SKM-1 treated with dmso at 0.1 percent for 144 hours (cell line): ENCODE data around the gene USP17L17.
"Not testable (repeated sequence)": the region's sequence is repeated elsewhere in the genome, so short reads cannot be mapped to it uniquely, and the experiment has no call there.

ENCODE experiments used
- DNase-seq: peaks from one replicate; lab custom pipeline; 2025; ENCODE audit not compliant: unreplicated experiment; lab: John Stamatoyannopoulos, UW

The USP17L17 gene, protein sequence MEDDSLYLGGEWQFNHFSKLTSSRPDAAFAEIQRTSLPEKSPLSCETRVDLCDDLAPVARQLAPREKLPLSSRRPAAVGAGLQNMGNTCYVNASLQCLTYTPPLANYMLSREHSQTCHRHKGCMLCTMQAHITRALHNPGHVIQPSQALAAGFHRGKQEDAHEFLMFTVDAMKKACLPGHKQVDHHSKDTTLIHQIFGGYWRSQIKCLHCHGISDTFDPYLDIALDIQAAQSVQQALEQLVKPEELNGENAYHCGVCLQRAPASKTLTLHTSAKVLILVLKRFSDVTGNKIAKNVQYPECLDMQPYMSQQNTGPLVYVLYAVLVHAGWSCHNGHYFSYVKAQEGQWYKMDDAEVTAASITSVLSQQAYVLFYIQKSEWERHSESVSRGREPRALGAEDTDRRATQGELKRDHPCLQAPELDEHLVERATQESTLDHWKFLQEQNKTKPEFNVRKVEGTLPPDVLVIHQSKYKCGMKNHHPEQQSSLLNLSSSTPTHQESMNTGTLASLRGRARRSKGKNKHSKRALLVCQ

DNA sequence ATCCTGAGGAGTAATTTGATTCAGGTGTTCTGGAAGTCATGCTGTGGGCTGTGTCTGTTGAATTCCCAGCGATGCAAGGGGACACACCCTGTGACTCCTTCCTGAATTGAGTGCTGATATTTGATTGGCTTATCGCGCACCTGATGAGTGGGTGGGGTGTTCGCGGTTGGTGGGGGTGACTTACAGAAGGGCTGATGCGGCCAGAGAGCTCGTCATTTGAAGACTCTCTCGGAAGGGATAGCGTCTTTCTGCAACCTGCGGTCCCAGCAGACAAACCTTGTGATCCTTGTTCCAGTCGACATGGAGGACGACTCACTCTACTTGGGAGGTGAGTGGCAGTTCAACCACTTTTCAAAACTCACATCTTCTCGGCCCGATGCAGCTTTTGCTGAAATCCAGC, at the start of gene USP17L17:
Gene USP17L17 (plus strand): TSS at position 301 of the 400 bp plus-strand sequence. CDS start 0 bp downstream, at position 301.
- DNase-seq, result not testable (repeated sequence)

DNA sequence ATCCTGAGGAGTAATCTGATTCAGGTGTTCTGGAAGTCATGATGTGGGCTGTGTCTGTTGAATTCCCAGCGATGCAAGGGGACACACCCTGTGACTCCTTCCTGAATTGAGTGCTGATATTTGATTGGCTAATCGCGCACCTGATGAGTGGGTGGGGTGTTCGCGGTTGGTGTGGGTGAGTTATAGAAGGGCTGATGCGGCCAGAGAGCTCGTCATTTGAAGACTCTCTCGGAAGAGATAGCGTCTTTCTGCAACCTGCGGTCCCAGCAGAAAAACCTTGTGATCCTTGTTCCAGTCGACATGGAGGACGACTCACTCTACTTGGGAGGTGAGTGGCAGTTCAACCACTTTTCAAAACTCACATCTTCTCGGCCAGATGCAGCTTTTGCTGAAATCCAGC, 33.3 kb upstream of the USP17L17 start, which contains the start of gene USP17L10:
Gene USP17L10 (plus strand): TSS at position 301 of the 400 bp plus-strand sequence. CDS start 0 bp downstream, at position 301.
- DNase-seq, result not testable (repeated sequence)

DNA sequence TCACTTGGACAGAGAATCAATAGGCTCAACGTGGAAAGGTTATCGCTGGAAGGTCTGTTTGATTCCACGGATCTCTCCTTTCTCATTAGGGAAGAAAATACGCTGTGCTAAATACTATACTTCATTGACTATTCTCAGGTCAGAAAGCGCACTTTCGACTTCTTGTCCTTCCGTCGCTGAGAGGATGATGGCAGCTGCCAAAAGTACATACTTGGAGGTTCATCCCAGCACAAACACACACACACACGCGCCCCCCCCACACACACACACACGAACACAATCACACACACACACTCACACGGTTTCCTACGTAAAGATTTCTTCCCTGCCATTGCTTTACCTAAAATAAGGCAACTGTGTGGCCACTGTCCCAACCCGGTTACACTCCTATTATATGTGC, 29.0 kb upstream of the USP17L17 start:
- not testable (repeated sequence) for DNase-seq

DNA sequence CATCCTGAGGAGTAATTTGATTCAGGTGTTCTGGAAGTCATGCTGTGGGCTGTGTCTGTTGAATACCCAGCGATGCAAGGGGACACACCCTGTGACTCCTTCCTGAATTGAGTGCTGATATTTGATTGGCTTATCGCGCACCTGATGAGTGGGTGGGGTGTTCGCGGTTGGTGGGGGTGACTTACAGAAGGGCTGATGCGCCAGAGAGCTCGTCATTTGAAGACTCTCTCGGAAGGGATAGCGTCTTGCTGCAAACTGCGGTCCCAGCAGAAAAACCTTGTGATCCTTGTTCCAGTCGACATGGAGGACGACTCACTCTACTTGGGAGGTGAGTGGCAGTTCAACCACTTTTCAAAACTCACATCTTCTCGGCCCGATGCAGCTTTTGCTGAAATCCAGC, 28.6 kb upstream of the USP17L17 start, which contains the start of gene USP17L11:
Gene USP17L11 (plus strand): TSS at position 301 of the 400 bp plus-strand sequence. CDS start 0 bp downstream, at position 301.
- DNase-seq, result not testable (repeated sequence)

DNA sequence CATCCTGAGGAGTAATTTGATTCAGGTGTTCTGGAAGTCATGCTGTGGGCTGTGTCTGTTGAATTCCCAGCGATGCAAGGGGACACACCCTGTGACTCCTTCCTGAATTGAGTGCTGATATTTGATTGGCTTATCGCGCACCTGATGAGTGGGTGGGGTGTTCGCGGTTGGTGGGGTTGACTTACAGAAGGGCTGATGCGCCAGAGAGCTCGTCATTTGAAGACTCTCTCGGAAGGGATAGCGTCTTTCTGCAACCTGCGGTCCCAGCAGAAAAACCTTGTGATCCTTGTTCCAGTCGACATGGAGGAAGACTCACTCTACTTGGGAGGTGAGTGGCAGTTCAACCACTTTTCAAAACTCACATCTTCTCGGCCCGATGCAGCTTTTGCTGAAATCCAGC, 23.8 kb upstream of the USP17L17 start, which contains the start of gene USP17L12:
Gene USP17L12 (plus strand): TSS at position 301 of the 400 bp plus-strand sequence. CDS start 0 bp downstream, at position 301.
- not testable (repeated sequence) for DNase-seq

DNA sequence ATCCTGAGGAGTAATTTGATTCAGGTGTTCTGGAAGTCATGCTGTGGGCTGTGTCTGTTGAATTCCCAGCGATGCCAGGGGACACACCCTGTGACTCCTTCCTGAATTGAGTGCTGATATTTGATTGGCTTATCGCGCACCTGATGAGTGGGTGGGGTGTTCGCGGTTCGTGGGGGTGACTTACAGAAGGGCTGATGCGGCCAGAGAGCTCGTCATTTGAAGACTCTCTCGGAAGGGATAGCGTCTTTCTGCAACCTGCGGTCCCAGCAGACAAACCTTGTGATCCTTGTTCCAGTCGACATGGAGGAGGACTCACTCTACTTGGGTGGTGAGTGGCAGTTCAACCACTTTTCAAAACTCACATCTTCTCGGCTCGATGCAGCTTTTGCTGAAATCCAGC, 19.1 kb upstream of the USP17L17 start, which contains the start of gene USP17L13:
Gene USP17L13 (plus strand): TSS at position 301 of the 400 bp plus-strand sequence. CDS start 0 bp downstream, at position 301.
- DNase-seq, result not testable (repeated sequence)

DNA sequence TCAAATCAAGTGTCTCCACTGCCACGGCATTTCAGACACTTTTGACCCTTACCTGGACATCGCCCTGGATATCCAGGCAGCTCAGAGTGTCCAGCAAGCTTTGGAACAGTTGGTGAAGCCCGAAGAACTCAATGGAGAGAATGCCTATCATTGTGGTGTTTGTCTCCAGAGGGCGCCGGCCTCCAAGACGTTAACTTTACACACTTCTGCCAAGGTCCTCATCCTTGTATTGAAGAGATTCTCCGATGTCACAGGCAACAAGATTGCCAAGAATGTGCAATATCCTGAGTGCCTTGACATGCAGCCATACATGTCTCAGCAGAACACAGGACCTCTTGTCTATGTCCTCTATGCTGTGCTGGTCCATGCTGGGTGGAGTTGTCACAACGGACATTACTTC, 13.4 kb upstream of the USP17L17 start:
- DNase-seq, result not testable (repeated sequence)

DNA sequence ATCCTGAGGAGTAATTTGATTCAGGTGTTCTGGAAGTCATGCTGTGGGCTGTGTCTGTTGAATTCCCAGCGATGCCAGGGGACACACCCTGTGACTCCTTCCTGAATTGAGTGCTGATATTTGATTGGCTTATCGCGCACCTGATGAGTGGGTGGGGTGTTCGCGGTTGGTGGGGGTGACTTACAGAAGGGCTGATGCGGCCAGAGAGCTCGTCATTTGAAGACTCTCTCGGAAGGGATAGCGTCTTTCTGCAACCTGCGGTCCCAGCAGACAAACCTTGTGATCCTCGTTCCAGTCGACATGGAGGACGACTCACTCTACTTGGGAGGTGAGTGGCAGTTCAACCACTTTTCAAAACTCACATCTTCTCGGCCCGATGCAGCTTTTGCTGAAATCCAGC, 9.6 kb upstream of the USP17L17 start, which contains the start of gene USP17L15:
Gene USP17L15 (plus strand): TSS at position 301 of the 400 bp plus-strand sequence. CDS start 0 bp downstream, at position 301.
- not testable (repeated sequence) for DNase-seq

DNA sequence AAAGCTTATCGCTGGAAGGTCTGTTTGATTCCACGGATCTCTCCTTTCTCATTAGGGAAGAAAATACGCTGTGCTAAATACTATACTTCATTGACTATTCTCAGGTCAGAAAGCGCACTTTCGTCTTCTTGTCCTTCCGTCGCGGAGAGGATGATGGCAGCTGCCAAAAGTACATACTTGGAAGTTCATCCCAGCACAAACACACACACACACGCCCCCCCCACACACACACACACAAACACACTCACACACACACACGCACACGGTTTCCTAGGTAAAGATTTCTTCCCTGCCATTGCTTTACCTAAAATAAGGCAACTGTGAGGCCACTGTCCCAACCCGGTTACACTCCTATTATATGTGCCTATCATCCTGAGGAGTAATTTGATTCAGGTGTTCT, 5.2 kb upstream of the USP17L17 start:
- not testable (repeated sequence) for DNase-seq

DNA sequence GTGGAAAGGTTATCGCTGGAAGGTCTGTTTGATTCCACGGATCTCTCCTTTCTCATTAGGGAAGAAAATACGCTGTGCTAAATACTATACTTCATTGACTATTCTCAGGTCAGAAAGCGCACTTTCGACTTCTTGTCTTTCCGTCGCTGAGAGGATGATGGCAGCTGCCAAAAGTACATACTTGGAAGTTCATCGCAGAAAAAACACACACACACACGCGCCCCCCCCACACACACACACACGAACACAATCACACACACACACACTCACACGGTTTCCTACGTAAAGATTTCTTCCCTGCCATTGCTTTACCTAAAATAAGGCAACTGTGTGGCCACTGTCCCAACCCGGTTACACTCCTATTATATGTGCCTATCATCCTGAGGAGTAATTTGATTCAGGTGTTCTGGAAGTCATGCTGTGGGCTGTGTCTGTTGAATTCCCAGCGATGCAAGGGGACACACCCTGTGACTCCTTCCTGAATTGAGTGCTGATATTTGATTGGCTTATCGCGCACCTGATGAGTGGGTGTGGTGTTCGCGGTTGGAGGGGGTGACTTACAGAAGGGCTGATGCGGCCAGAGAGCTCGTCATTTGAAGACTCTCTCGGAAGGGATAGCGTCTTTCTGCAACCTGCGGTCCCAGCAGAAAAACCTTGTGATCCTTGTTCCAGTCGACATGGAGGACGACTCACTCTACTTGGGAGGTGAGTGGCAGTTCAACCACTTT, 4.4 kb downstream of the USP17L17 start, which contains the start of gene USP17L18:
Gene USP17L18 (plus strand): TSS at position 678 of the 728 bp plus-strand sequence. CDS start 0 bp downstream, at position 678.
- DNase-seq, result not testable (repeated sequence)

DNA sequence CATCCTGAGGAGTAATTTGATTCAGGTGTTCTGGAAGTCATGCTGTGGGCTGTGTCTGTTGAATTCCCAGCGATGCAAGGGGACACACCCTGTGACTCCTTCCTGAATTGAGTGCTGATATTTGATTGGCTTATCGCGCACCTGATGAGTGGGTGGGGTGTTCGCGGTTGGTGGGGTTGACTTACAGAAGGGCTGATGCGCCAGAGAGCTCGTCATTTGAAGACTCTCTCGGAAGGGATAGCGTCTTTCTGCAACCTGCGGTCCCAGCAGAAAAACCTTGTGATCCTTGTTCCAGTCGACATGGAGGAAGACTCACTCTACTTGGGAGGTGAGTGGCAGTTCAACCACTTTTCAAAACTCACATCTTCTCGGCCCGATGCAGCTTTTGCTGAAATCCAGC, 9.4 kb downstream of the USP17L17 start, which contains the start of gene USP17L19:
Gene USP17L19 (plus strand): TSS at position 301 of the 400 bp plus-strand sequence. CDS start 0 bp downstream, at position 301.
- DNase-seq, result not testable (repeated sequence)

DNA sequence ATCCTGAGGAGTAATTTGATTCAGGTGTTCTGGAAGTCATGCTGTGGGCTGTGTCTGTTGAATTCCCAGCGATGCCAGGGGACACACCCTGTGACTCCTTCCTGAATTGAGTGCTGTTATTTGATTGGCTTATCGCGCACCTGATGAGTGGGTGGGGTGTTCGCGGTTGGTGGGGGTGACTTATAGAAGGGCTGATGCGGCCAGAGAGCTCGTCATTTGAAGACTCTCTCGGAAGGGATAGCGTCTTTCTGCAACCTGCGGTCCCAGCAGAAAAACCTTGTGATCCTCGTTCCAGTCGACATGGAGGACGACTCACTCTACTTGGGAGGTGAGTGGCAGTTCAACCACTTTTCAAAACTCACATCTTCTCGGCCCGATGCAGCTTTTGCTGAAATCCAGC, 14.1 kb downstream of the USP17L17 start, which contains the start of gene USP17L20:
Gene USP17L20 (plus strand): TSS at position 301 of the 400 bp plus-strand sequence. CDS start 0 bp downstream, at position 301.
- DNase-seq, result not testable (repeated sequence)

DNA sequence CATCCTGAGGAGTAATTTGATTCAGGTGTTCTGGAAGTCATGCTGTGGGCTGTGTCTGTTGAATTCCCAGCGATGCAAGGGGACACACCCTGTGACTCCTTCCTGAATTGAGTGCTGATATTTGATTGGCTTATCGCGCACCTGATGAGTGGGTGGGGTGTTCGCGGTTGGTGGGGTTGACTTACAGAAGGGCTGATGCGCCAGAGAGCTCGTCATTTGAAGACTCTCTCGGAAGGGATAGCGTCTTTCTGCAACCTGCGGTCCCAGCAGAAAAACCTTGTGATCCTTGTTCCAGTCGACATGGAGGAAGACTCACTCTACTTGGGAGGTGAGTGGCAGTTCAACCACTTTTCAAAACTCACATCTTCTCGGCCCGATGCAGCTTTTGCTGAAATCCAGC, 18.9 kb downstream of the USP17L17 start, which contains the start of gene USP17L21:
Gene USP17L21 (plus strand): TSS at position 301 of the 400 bp plus-strand sequence. CDS start 0 bp downstream, at position 301.
- DNase-seq, result not testable (repeated sequence)

DNA sequence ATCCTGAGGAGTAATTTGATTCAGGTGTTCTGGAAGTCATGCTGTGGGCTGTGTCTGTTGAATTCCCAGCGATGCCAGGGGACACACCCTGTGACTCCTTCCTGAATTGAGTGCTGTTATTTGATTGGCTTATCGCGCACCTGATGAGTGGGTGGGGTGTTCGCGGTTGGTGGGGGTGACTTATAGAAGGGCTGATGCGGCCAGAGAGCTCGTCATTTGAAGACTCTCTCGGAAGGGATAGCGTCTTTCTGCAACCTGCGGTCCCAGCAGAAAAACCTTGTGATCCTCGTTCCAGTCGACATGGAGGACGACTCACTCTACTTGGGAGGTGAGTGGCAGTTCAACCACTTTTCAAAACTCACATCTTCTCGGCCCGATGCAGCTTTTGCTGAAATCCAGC, 23.6 kb downstream of the USP17L17 start, which contains the start of gene USP17L22:
Gene USP17L22 (plus strand): TSS at position 301 of the 400 bp plus-strand sequence. CDS start 0 bp downstream, at position 301.
- DNase-seq, result not testable (repeated sequence)

DNA sequence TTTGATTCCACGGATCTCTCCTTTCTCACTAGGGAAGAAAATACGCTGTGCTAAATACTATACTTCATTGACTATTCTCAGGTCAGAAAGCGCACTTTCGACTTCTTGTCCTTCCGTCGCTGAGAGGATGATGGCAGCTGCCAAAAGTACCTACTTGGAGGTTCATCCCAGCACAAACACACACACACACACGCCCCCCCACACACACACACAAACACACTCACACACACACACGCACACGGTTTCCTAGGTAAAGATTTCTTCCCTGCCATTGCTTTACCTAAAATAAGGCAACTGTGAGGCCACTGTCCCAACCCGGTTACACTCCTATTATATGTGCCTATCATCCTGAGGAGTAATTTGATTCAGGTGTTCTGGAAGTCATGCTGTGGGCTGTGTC, 28.0 kb downstream of the USP17L17 start:
- DNase-seq, result not testable (repeated sequence)
